OCI-LY3 (cell line): ENCODE results near the gene CACNA2D2.

ENCODE experiments used
- H2AFZ ChIP-seq: fragments of 200-600, 300-600 bp; shearing (Covaris generic); 2 replicates; pipeline ENCODE4 v1.6.0; 2014; ENCODE audit warnings: antibody characterized with exemption, low read depth, low read length
- H3K27ac ChIP-seq: fragments of 200-600, 300-600 bp; sonication (generic); 2 replicates; pipeline ENCODE4 v1.5.1; 2014; ENCODE audit warnings: mild to moderate bottlenecking, low read length, moderate library complexity, mixed read lengths
- H3K27me3 ChIP-seq: fragments of 200-600, 300-600 bp; sonication (generic); 2 replicates; pipeline ENCODE4 v1.6.1; 2014; ENCODE audit warnings: low read depth, low read length, mixed read lengths
- H3K36me3 ChIP-seq: fragments of 200-600, 300-600 bp; sonication (generic); replicated peaks from 2 replicates; pipeline ENCODE3; 2014; ENCODE audit warnings: low read depth, low read length, mixed read lengths
- H3K4me1 ChIP-seq: fragments of 300-600, 200-600 bp; sonication (generic); 2 replicates; pipeline ENCODE4 v1.6.1; 2014; ENCODE audit warnings: low read length, mixed read lengths
- H3K4me2 ChIP-seq: fragments of 200-600, 300-600 bp; sonication (generic); 2 replicates; pipeline ENCODE4 v1.6.1; 2014; ENCODE audit warnings: low read length, mixed read lengths
- H3K4me3 ChIP-seq: fragments of 300-600, 200-600 bp; sonication (generic); 2 replicates; pipeline ENCODE4 v1.5.1; 2014; ENCODE audit warnings: antibody characterized with exemption, mild to moderate bottlenecking, low read length, moderate library complexity
- H3K79me2 ChIP-seq: fragments of 300-600, 200-600 bp; shearing (Covaris generic); 2 replicates; pipeline ENCODE4 v1.6.1; 2014; ENCODE audit warnings: mild to moderate bottlenecking, low read length, mixed read lengths
- H3K9ac ChIP-seq: fragments of 300-600, 200-600 bp; shearing (Covaris generic); 2 replicates; pipeline ENCODE4 v1.6.0; 2014; ENCODE audit warnings: mild to moderate bottlenecking, low read length, moderate library complexity
- H3K9me3 ChIP-seq: fragments of 200-600, 300-600 bp; shearing (Covaris generic); 2 replicates; pipeline ENCODE4 v1.6.1; 2014; ENCODE audit warnings: low read length, mixed read lengths; ENCODE audit not compliant: insufficient read depth
- H4K20me1 ChIP-seq: fragments of 200-600, 300-600 bp; sonication (generic); 2 replicates; pipeline ENCODE4 v1.6.1; 2016; ENCODE audit warnings: low read length, mixed read lengths; ENCODE audit not compliant: insufficient read depth
- EZH2phosphoT487 ChIP-seq: fragments of 200-600 bp; shearing (Covaris generic); IDR thresholded peaks from 2 replicates; pipeline ENCODE4 v1.6.1; 2018; ENCODE audit warnings: antibody characterized with exemption, mixed run types, low read depth
- TF ChIP-seq, protein P1 (sequence below): fragments of 200-600, 300-600 bp; sonication (generic); IDR thresholded peaks from 2 replicates; pipeline ENCODE4 v1.5.1; 2014; ENCODE audit warnings: antibody characterized with exemption, low read length, low read depth

The CACNA2D2 gene

DNA sequence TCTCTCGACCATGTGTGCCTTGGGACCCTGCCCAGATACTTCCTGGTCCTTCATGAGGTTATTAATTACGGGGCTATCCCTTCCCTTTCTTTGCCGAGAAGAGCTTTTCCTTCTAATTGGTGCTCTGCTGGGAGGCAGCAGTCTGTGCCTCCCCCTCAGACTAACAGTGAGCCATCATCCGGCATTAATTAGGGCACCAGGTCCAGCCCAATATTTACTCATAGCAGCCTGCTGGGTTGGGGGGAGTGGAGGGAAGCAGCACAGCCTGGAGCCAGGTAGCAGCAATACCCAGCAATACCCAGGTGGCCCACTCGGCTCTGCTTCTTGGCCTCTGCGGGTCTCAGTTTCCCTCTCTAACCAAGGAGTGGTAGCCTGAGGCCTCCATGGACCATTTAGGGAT is 20.1 kb downstream of the CACNA2D2 start:
- Histone ChIP-seq H4K20me1 (no peaks in the 10 kb centered on the region), H3K36me3 (no peaks in the 10 kb centered on the region), H3K4me3 (no peak overlapping the region), H3K9me3 (no peaks in the 10 kb centered on the region), H2AFZ (no peak overlapping the region), H3K4me2 (no peak overlapping the region), H3K79me2 (no peaks in the 10 kb centered on the region), H3K27ac (no peak overlapping the region), H3K9ac (no peak overlapping the region), H3K4me1 (peaks cover 9% of the 10 kb centered on the region), H3K27me3 (peaks cover 14% of the 10 kb centered on the region)
- TF ChIP-seq, protein P1, sequence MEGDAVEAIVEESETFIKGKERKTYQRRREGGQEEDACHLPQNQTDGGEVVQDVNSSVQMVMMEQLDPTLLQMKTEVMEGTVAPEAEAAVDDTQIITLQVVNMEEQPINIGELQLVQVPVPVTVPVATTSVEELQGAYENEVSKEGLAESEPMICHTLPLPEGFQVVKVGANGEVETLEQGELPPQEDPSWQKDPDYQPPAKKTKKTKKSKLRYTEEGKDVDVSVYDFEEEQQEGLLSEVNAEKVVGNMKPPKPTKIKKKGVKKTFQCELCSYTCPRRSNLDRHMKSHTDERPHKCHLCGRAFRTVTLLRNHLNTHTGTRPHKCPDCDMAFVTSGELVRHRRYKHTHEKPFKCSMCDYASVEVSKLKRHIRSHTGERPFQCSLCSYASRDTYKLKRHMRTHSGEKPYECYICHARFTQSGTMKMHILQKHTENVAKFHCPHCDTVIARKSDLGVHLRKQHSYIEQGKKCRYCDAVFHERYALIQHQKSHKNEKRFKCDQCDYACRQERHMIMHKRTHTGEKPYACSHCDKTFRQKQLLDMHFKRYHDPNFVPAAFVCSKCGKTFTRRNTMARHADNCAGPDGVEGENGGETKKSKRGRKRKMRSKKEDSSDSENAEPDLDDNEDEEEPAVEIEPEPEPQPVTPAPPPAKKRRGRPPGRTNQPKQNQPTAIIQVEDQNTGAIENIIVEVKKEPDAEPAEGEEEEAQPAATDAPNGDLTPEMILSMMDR, result no peak
- no peak for TF ChIP-seq EZH2phosphoT487

DNA sequence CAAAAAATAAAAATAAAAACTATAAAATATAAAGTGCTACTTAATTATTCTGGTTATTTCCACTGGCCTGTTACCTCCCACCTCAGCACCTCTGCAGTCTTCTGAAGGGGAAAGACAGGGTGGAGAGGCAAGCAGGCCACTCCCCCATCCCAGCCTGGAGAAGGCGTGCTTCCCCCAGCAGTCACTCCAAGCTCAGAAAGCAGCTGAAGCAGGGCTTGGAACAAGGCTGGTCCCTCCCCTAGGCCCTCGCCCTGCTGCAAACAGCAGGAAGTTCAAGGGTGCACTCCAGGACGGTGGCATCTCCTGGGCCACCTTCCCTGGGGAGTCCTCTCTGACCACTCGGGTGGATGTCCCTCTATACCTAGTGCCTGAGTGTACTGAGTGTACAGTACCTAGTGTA is 21.4 kb downstream of the CACNA2D2 start:
- no peak overlapping the region for H2AFZ ChIP-seq
- no peak overlapping the region for H3K27ac ChIP-seq
- TF ChIP-seq, protein P1, result no peak
- no peak for TF ChIP-seq EZH2phosphoT487
- no peak overlapping the region for H3K4me3 ChIP-seq
- H3K9me3 ChIP-seq, result no peaks in the 10 kb centered on the region
- no peaks in the 10 kb centered on the region for H4K20me1 ChIP-seq
- H3K4me2 ChIP-seq, result no peak overlapping the region
- H3K4me1 ChIP-seq, result peaks cover 9% of the 10 kb centered on the region
- H3K36me3 ChIP-seq, result no peaks in the 10 kb centered on the region
- H3K27me3 ChIP-seq, result peaks cover 14% of the 10 kb centered on the region
- H3K9ac ChIP-seq, result no peak overlapping the region
- no peaks in the 10 kb centered on the region for H3K79me2 ChIP-seq

DNA sequence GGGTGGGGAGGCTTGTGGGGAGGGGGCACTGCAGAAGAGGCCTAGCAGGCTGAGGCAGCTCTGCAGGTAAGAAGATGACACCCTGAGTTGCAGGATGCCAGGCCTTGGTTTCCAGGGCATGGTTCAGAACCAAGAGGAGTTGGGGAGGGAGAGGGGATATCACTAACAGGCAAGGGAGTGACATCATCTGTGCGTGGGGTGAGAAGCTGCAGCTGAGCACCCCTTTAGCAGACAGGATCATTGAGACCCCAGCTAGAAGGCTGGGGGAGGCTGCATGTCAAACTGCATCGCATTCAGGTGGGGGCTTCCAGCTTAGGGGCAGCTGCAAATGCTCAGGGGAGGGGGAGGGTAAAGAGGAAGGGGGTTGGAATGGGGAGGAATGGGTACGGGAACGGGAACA is 23.0 kb downstream of the CACNA2D2 start:
- H4K20me1 ChIP-seq, result no peaks in the 10 kb centered on the region
- no peaks in the 10 kb centered on the region for H3K36me3 ChIP-seq
- no peak overlapping the region for H3K4me2 ChIP-seq
- H3K27ac ChIP-seq, result no peak overlapping the region
- H3K4me1 ChIP-seq, result peaks cover 9% of the 10 kb centered on the region
- no peak overlapping the region for H2AFZ ChIP-seq
- no peaks in the 10 kb centered on the region for H3K9me3 ChIP-seq
- peaks cover 6% of the 10 kb centered on the region; the same call in 1 of the 2 replicates for H3K27me3 ChIP-seq
- H3K9ac ChIP-seq, result no peak overlapping the region
- H3K79me2 ChIP-seq, result no peaks in the 10 kb centered on the region
- TF ChIP-seq, protein P1, result no peak
- TF ChIP-seq EZH2phosphoT487, result no peak
- H3K4me3 ChIP-seq, result no peak overlapping the region

GRCh38 chr3:50479523-50479922 is 23.9 kb downstream of the CACNA2D2 start:
- Histone ChIP-seq H3K9me3 (no peaks in the 10 kb centered on the region), H4K20me1 (no peaks in the 10 kb centered on the region), H3K27me3 (peaks cover 7% of the 10 kb centered on the region), H3K9ac (no peak overlapping the region), H2AFZ (no peak overlapping the region), H3K79me2 (no peaks in the 10 kb centered on the region), H3K27ac (no peak overlapping the region), H3K4me3 (no peak overlapping the region), H3K4me1 (peaks cover 9% of the 10 kb centered on the region), H3K4me2 (no peak overlapping the region), H3K36me3 (no peaks in the 10 kb centered on the region)
- TF ChIP-seq, protein P1, result no peak
- TF ChIP-seq EZH2phosphoT487, result no peak
